ENCODE data around the gene DISC1.
"Not testable (repeated sequence)": the region's sequence is repeated elsewhere in the genome, so short reads cannot be mapped to it uniquely, and the experiment has no call there.

GRCh38 chr1:231669864-231670621 lies 43.5 kb downstream of the DISC1 start:
- not testable (repeated sequence) for TF ChIP-seq CTCF (IDR thresholded peaks at IDR 0.05; ENCODE audit: low read length); EZH2 (IDR thresholded peaks at IDR 0.05; ENCODE audit: borderline replicate concordance, low read length)

Measured in OCI-LY1 (cell line).